ENCODE measurements around the gene ZMYND15. TPM values are rescaled to one million over a fixed set of nuclear protein-coding genes. Genes with fewer than 3 reads are reported as not detected.

ZMYND15 gene
- polyA plus RNA-seq, 1 experiment = 0.13 TPM

GRCh38 chr17:4738136-4739121, 1.2 kb upstream of the ZMYND15 start:
- Histone ChIP-seq H3K36me3 (ENCODE audit: control insufficient read depth, insufficient read depth, low read length) (no peaks in the 10 kb centered on the region), H3K27me3 (ENCODE audit: control insufficient read depth, insufficient read depth, low read length) (peaks cover 15% of the 10 kb centered on the region), H3K4me3 (ENCODE audit: low read depth, low read length) (peak overlapping the region; percentile 70)
- no peak for DNase-seq (ENCODE audit: low read depth)
- ChIA-PET CTCF (no interaction called here), POLR2A (no interaction called here)
- TF ChIP-seq CTCF (IDR thresholded peaks at IDR 0.05; ENCODE audit: insufficient read depth, low read depth, low read length) = no peak

- POLR2A ChIA-PET = no interaction called here
- H3K36me3 ChIP-seq (ENCODE audit: control insufficient read depth, insufficient read depth, low read length) = no peaks in the 10 kb centered on the region
- no peak for DNase-seq (ENCODE audit: low read depth)
- no peak for TF ChIP-seq CTCF (IDR thresholded peaks at IDR 0.05; ENCODE audit: insufficient read depth, low read depth, low read length)
- peaks cover 21% of the 10 kb centered on the region for H3K27me3 ChIP-seq (ENCODE audit: control insufficient read depth, insufficient read depth, low read length)
- CTCF ChIA-PET = no interaction called here
- peak overlapping the region; percentile 70 for H3K4me3 ChIP-seq (ENCODE audit: low read depth, low read length)
Measured at GRCh38 chr17:4740025-4740351, 355 bp downstream of the ZMYND15 start.

GRCh38 chr17:4740584-4740983, 951 bp downstream of the ZMYND15 start:
- POLR2A ChIA-PET = no interaction called here
- peaks cover 24% of the 10 kb centered on the region for H3K27me3 ChIP-seq (ENCODE audit: control insufficient read depth, insufficient read depth, low read length)
- DNase-seq (ENCODE audit: low read depth) = no peak
- no peak overlapping the region for H3K4me3 ChIP-seq (ENCODE audit: low read depth, low read length)
- no peaks in the 10 kb centered on the region for H3K36me3 ChIP-seq (ENCODE audit: control insufficient read depth, insufficient read depth, low read length)
- CTCF ChIA-PET = no interaction called here
- TF ChIP-seq CTCF (IDR thresholded peaks at IDR 0.05; ENCODE audit: insufficient read depth, low read depth, low read length) = no peak

GRCh38 chr17:4741544-4741943, 1.9 kb downstream of the ZMYND15 start:
- no peak for DNase-seq (ENCODE audit: low read depth)
- Histone ChIP-seq H3K36me3 (ENCODE audit: control insufficient read depth, insufficient read depth, low read length) (no peaks in the 10 kb centered on the region), H3K27me3 (ENCODE audit: control insufficient read depth, insufficient read depth, low read length) (peaks cover 26% of the 10 kb centered on the region), H3K4me3 (ENCODE audit: low read depth, low read length) (no peak overlapping the region)
- ChIA-PET POLR2A (no interaction called here), CTCF (interaction anchor here (0.7 kb wide), 1 partner anchor 127 kb away, joined by 3 read pairs; no protein-coding TSS in a partner anchor)
- TF ChIP-seq CTCF (IDR thresholded peaks at IDR 0.05; ENCODE audit: insufficient read depth, low read depth, low read length) = no peak

GRCh38 chr17:4742133-4742532, 2.5 kb downstream of the ZMYND15 start:
- no peak for DNase-seq (ENCODE audit: low read depth)
- Histone ChIP-seq H3K4me3 (ENCODE audit: low read depth, low read length) (no peak overlapping the region), H3K27me3 (ENCODE audit: control insufficient read depth, insufficient read depth, low read length) (peaks cover 26% of the 10 kb centered on the region), H3K36me3 (ENCODE audit: control insufficient read depth, insufficient read depth, low read length) (no peaks in the 10 kb centered on the region)
- no peak for TF ChIP-seq CTCF (IDR thresholded peaks at IDR 0.05; ENCODE audit: insufficient read depth, low read depth, low read length)
- CTCF ChIA-PET = interaction anchor here (0.7 kb wide), 1 partner anchor 127 kb away, joined by 3 read pairs; no protein-coding TSS in a partner anchor
- POLR2A ChIA-PET = no interaction called here
